Activated CD4-positive, CD25-positive, alpha-beta regulatory T cell treated with anti-CD3 and anti-CD28 coated beads, Interleukin-2, amount 50 U/mL, for 72 hours (primary cell): ENCODE results near the gene COMMD7.

Experiments used
- DNase-seq: peaks from one replicate; pipeline ENCODE4 v3.0.0; 2021

COMMD7 gene

DNA sequence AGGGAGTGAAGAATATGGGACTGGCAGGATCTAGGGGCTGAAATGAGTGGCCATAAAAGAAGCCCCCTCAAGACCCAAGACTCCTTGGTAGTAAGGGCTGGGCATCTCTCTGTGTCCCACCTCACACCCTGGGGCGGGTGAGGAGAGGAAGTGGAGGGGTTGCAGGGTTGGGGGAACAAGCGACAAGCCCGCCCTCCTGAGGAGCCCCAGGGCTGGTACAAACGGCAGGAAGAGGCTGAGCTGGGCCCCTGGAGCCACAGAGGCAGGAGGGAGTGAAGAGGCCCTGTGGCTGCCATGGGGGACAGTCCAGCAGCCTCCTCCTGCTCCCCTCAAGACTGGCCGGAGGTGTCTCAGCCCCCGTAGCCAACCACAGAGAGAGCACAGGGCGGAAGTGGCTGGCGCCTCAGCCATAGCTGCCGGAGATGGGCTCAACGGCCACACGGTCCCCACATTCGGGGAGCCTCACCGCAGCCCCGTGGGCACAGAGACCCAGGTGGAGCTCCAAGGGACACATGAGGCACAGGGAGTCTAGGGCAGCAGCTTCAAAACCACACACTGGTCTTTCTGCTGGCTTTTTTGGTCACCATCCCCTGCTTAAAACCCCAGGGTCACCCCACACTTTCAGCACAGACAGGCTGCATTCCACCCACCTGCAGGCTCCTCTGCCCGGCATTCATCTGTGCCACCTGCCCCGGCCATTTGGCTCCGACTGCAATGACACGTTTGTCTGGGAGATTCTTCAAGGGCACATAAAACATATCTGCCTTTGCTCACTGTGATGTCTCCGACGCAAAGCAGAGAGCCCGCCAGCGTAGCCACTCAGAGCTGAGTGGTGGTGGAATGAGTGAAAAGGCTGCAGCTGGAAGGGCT is 70.0 kb downstream of the COMMD7 start:
- peak; percentile 43 for DNase-seq

- DNase-seq: no peak
Observed at GRCh38 chr20:32672394-32672981, 70.8 kb downstream of the COMMD7 start.

DNA sequence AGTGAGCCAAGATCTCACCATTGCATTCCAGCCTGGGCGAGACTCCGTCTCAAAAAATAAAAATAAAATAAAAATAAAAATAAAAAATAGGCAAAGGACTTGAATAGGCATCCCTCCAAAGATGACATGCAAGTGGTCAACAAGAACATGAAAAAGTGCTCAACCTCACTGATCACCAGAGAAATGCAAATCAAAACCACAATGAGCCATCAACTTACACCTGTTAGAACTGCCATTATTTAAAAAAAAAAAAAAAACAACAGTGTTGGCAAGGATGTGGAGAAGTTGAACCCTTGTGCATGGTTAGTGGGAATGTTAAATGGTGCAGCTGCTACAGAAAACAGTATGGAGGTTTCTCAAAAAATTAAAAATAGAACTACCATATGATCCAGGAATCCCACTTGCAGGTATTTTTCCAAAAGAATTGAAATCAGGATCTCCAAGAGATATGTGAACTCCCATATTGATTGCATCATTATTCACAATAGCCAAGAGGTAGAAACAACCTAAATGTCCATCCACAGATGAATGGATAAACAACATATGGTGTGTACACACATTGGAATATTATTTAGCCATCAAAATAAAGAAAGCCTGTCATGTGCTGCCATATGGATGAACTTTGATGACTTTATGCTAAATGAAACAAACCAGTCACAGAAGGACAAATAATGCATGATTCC is 72.4 kb downstream of the COMMD7 start:
- no peak for DNase-seq

GRCh38 chr20:32667027-32667426 is 76.2 kb downstream of the COMMD7 start:
- DNase-seq: no peak

GRCh38 chr20:32664678-32665159 is 78.5 kb downstream of the COMMD7 start:
- no peak for DNase-seq

- DNase-seq: no peak
Observed at GRCh38 chr20:32664012-32664677, 79.1 kb downstream of the COMMD7 start.

DNA sequence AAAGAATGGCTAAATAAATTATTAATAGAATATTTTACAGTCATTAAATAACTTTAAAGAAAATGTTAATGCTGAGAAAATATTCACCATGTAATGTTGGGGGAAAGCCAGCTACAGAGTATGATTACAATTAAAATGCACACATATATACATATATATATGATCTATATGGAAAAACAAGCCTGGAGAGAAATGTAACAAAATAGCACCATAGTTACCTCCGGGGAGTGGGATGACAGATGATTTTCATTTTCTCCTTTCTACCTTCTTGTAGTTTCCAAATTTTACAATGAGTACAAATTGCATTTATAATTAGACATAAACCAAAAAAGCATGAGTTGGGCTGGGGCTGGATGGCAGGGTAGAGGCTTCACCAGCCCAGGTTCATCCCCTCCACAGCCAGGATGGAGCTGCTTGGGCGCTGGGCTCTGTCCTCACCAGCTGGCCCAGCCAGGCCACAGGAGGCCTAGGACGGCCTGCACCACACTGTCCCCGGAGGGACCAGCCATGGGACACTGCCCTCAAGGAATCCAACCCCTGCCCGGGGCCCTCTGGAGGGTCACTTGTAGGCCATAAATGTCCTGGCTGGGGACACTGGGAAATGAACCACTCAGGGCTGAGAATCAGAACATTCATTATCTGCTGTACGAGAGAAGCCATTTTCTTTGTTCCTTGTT is 79.8 kb downstream of the COMMD7 start:
- DNase-seq: no peak

DNA sequence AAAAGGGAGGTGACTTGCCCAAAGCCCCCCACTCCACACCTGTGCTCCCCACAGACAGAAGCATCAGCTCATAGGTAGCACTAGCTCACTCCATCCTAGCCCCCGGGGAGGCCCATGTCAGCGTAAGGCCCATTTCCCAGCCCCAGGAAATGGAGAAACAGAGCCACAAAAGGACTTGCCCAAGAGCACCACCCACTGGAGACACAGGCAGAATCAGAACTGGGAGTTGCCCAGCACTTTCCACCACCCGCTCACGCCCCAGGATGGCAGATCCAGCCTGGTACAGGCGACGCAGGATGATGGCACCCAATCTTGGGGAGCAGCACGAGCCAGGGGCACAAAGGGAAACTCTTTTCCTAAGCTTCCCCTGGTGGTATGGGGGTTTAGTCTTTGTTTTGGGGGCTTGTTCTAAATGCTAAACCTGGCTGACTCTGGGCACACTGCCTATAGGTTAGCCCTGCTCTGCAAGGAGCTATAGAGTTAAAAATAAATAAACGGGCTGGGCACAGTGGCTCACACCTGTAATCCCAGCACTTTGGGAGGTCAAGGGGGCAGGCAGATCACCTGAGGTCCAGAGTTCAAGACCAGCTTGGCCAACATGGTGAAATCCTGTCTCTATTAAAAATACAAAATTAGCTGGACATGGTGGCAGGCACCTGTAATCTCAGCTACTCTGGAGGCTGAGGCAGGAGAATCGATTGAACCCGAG is 81.3 kb downstream of the COMMD7 start:
- no peak for DNase-seq

GRCh38 chr20:32660661-32661060 is 82.6 kb downstream of the COMMD7 start:
- no peak for DNase-seq

DNA sequence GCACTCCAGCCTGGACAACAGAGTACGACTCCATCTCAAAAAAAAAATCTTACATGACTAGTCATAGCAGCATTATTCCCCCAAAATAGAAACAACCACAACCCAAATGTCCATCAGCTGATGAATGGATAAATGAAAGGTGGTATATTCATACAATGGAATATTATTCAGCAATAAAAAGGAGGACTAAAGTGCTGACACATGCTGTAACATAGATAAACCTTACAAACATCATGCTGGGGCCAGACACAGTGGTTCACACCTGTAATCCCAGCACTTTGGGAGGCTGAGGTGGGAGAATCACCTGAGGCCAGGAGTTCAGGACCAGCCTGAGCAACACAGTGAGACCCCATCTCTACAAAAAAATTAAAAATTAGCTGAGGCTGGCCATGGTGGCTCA is 86.4 kb downstream of the COMMD7 start:
- no peak for DNase-seq

DNA sequence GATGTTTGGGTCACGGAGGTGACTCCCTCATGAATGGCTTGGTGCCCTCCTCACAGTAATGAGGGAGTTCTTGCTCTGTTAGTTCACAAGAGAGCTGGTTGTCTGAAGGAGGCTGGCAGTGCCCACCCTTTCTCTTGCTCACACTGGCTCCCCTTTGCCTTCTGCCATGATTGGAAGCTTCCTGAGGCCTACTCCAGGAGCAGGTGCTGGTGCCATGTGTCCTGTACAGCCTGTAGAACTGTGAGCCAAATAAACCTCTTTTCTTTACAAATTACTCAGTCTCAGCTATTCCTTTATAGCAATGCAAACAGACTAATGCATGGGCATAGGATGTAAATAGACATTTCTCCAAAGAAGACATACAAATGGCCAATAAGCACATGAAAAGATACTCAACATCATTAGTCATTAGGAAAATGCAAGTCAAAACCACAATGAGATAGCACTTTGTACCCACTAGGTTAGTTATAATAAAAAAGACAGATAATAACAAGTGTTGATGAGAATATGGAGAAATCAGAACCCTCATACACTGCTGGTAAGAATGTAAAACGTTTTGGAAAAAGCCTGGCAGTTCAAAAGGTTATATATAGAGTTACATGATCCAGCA is 87.3 kb downstream of the COMMD7 start:
- no peak for DNase-seq

- peak; percentile 90 for DNase-seq
Observed at GRCh38 chr20:32652739-32653526, 90.3 kb downstream of the COMMD7 start.
